HG03060 (cell line): ENCODE data around the gene JARID2.

Experiments used
- ATAC-seq: cut with Tn5 transposase; IDR thresholded peaks from one replicate; pipeline ENCODE4 v1.9.1; 2021; ENCODE audit warnings: low read depth, moderate number of reproducible peaks; ENCODE audit not compliant: unreplicated experiment

The JARID2 gene

GRCh38 chr6:15264412-15264811 lies 18.5 kb downstream of the JARID2 start:
- no peak for ATAC-seq

DNA sequence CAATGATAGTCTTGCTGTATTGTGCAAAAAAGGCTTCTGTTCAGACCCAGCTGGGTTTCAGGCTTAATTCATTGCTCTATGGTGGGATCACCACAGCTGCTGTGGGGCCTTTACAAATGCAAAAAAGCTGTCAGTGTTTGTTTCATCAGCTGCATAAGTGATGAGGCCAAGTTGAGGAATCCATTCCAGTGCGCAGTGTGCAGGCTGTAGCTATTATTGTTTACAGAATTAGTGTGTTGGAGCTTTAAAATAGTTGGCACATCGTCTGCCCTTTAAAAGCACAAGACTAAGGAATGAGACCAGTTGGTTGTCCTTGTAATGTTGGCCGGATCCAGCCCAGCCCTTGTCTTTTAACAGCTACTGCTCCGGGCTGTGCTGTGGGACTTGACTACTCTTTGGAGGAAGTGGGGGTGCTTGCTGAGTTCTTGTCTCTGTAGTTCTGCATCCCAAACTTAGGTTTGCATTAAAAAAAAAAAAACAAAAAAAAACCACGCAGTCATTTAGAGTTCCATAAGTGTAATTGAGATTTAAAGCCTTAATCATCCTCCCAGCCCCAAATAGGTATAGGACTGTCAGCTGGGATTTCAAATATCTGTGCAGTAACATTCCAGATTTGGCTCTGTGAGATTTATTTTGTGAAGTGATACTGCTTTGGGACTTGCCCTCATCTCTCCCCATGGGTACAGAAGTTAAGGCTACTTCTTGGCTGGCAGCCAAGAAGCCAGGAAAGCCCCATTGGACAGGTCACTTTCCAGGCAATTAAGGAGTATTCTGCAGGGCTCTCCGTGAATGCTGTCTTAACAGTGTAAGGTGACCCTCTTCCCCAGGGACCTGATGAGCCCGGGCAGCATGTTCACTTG lies 19.3 kb downstream of the JARID2 start:
- ATAC-seq: no peak

- no peak for ATAC-seq
These were observed 19.9 kb downstream of the JARID2 start for GRCh38 chr6:15265787-15266186.

GRCh38 chr6:15266423-15266996 lies 20.6 kb downstream of the JARID2 start:
- no peak for ATAC-seq

DNA sequence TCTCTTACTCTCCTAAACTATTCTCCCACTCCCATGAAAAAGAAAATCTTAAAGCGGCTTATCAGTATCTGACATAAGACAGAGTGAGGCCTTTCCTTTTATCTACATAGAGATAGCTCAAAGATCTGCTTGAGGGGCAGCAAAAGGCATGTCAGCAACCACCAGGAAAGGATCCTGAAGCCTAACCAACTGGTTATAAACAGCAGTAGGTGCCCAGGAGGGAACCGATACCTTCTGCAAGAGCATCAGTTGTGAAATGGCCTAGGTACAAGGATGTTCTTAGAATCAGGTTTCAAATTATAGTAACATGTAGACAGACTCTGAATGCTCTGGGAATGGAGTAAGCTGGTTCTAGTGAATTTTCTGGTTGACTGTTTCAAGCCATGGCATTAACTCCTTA lies 21.4 kb downstream of the JARID2 start:
- ATAC-seq: no peak

- no peak for ATAC-seq
These were observed 22.5 kb downstream of the JARID2 start for GRCh38 chr6:15268137-15268908.

DNA sequence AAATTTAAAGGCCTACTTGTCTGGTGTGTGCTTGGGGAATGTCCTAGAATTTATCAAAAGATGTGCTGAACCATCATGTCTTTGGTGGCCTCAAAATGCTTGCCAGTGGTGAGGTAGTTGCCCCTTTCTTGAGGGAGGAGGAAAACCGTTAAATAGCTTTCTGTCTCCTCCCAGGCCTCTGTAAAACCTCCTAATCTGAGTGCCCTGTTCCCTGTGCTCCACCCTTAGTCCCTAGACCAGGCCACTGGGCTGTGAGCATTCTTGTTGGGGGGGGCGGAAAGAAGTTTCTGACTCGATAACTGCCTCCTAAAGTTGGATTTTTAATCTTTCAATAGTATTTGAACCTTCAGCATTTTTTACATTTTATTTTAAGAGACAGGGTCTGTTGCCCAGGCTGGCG lies 23.1 kb downstream of the JARID2 start:
- no peak for ATAC-seq

DNA sequence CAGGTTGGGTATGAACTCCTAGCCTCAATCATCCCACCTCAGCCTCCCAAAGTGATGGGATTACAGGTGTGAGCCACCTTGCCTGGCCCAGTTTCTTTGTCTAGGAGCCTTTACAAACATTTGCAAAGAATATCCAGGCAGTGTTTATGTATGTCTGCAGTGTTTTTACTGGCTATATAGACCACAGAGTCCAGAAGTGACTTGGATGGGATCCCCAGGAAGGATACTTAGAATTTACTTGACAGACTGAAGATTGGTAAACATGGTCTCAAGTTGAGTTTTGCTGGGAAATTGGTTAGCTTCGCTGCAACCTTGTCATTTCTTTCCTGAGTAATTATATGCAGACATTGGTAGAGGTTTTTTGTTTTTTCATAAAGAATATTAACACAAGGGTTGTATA lies 23.8 kb downstream of the JARID2 start:
- ATAC-seq: no peak

GRCh38 chr6:15270402-15270801 lies 24.5 kb downstream of the JARID2 start:
- ATAC-seq: no peak

DNA sequence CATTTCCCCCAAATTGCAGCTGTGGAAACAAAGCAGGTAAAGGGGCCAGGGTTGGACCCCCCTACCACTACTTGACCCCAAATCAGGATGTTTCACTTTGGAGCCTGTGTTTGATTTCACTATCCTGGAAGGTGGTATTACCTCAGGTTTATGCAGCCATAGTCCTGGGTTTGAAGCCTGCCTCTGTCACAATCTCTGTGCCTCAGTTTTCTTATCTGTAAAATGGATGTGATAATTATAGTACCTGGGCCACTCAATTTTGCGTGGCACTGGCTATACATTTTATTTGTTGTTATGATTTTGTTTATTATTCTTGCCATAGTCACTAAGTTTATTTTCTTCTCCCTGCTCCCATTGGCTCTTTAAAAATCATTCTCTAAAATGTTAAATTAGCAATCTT lies 26.7 kb downstream of the JARID2 start:
- no peak for ATAC-seq

- no peak for ATAC-seq
These were observed 29.0 kb downstream of the JARID2 start for GRCh38 chr6:15274692-15275387.

- ATAC-seq: no peak
These were observed 30.4 kb downstream of the JARID2 start for GRCh38 chr6:15276036-15276985.

DNA sequence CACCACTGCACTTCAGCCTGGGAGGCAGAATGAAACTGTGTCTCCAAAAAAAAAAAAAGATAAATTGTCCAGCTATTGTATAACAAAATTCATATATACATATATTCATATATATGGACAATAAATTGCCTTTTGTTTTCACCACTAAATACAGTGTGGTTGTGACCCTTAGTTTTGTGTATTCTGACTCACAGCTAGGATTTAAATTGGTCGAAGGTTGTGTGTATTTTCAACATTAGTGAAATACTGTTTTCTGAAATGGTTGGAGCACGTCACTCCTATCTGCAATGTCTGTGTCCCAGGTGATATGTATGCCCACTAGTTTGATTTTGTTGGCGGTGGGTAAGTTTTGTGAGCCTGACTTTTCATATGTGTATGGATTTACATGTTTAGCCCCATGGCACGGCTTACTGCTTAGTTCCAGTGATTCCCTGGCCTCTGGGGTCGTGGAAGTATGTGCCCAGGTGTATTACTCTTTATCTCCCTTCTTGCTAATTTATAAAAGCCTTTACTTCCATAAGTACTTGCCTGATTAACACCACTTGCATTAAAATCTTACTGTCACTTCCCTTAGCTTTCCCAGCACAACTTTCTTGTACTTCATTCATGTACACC lies 33.3 kb downstream of the JARID2 start:
- ATAC-seq: no peak

- ATAC-seq: no peak
These were observed 34.2 kb downstream of the JARID2 start for GRCh38 chr6:15280028-15280427.

DNA sequence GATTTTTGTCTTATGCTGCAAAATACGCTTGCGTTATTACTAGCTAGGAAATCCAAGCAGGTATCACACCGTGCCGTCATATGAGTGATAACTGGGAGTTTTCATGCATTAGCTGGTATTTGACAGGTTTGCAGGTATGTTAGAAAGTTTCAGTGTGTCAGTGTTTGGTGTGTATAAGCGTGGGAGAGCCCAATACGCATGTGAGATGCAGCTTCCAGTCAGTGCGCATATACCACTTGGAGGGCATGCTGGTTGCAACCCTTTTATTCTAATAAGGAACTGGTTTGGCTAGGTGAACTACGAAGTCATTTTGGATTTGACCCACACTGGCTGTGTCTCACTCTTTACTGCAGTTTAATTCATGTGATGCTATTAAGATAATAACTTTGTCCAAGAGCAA lies 35.1 kb downstream of the JARID2 start:
- no peak for ATAC-seq

GRCh38 chr6:15282334-15282733 lies 36.5 kb downstream of the JARID2 start:
- no peak for ATAC-seq

DNA sequence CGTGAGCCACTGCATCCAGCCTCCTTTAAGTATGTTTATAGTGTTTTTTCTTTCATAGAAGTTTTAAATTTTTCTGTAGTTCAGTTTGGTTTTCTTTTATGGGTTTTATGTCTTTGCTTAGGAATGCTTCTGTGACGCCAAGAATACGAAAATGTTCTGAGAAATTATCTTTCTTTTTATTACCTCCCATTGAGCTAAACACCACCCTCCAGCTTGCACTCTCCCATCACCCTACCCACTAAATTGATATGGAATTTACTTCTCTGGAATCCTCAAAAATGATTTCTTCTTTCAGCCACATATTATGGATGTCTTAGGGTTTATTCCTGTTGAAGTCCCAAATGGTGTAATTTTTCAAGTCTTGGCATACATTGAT lies 38.1 kb downstream of the JARID2 start:
- no peak for ATAC-seq

DNA sequence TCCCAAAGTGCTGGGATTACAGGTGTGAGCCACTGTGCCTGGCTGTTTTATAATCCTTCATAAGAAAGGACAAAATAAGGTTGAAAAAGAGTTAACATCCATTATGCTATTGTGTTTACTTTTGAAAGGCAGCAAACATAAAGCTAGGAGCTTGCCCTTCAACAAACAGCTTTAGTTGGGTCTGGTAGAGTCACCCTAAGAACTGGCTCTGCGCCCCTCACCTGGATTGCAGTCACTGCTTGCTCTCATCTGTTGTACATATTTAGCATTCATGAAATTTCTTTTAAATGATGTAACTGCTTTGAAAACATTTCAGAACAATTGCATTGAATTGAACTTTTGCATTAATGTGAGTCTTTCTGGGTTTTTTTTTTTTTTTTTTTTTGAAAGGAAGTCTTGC lies 38.9 kb downstream of the JARID2 start:
- no peak for ATAC-seq

- no peak for ATAC-seq
These were observed 39.9 kb downstream of the JARID2 start for GRCh38 chr6:15285682-15286294.
